ENCODE data around the gene LITAF.

GRCh38 chr16:11554053-11554452 lies 32.7 kb downstream of the LITAF start:
- TF ChIP-seq REST (IDR thresholded peaks at IDR 0.05; ENCODE audit: low read depth, low read length) (no peak), CTCF (IDR thresholded peaks at IDR 0.05) (no peak), MXI1 (IDR thresholded peaks at IDR 0.05; ENCODE audit: low read depth, low read length) (no peak), RAD21 (IDR thresholded peaks at IDR 0.05; ENCODE audit: low read length) (no peak), USF2 (IDR thresholded peaks at IDR 0.05; ENCODE audit: borderline replicate concordance, low read depth, low read length) (no peak), ZBTB33 (IDR thresholded peaks at IDR 0.05; ENCODE audit: borderline replicate concordance, low read depth) (no peak), NRF1 (IDR thresholded peaks at IDR 0.05; ENCODE audit: low read depth, low read length) (no peak), EP300 (IDR thresholded peaks at IDR 0.05; ENCODE audit: borderline replicate concordance in 1 of 2, low read depth in 1 of 2, low read length in 1 of 2) (no peak), GABPA (IDR thresholded peaks at IDR 0.05; ENCODE audit: low read depth) (no peak), USF1 (IDR thresholded peaks at IDR 0.05; ENCODE audit: borderline replicate concordance, low read depth) (no peak), EZH2phosphoT487 (IDR thresholded peaks at IDR 0.05; ENCODE audit: borderline replicate concordance, low read depth) (no peak)

Measured in SK-N-SH (cell line).